Duodenal mucosa (tissue), 2 donors: ENCODE results near the gene PARM1.

ENCODE experiments used
- H3K27ac ChIP-seq: one replicate; pipeline ENCODE4 v1.7.0; 2013; ENCODE audit warnings: low read depth, low read length
- H3K27me3 ChIP-seq, 2 donors: one replicate each; pipeline ENCODE4 v1.7.0; 2013; ENCODE audit warnings: low read length in 2 of 2, control low read depth in 1 of 2; ENCODE audit not compliant: insufficient read depth in 2 of 2, control insufficient read depth in 1 of 2
- H3K36me3 ChIP-seq, 2 donors: one replicate each; pipeline ENCODE4 v1.7.0; 2013; ENCODE audit warnings: low read length in 2 of 2, control low read depth in 1 of 2; ENCODE audit not compliant: insufficient read depth in 2 of 2, control insufficient read depth in 1 of 2
- H3K4me1 ChIP-seq, 2 donors: one replicate each; pipeline ENCODE4 v1.7.0; 2013; ENCODE audit warnings: low read length in 2 of 2, control low read depth in 1 of 2; ENCODE audit not compliant: insufficient read depth in 2 of 2, control insufficient read depth in 1 of 2
- H3K4me3 ChIP-seq, 2 donors: one replicate each; pipeline ENCODE4 v1.7.0; 2013; ENCODE audit warnings: low read length in 2 of 2, low read depth in 1 of 2
- H3K9ac ChIP-seq, 2 donors: one replicate each; pipeline ENCODE4 v1.7.0; 2013; ENCODE audit warnings: low read length in 2 of 2, low read depth in 1 of 2
- H3K9me3 ChIP-seq, 2 donors: one replicate each; pipeline ENCODE4 v1.7.0; 2013; ENCODE audit warnings: low read length in 2 of 2, control low read depth in 1 of 2; ENCODE audit not compliant: control insufficient read depth in 1 of 2

PARM1 gene

GRCh38 chr4:75001871-75002270, 69.0 kb downstream of the PARM1 start:
- H3K36me3 ChIP-seq = no peaks in the 10 kb centered on the region
- H3K9me3 ChIP-seq = no peaks in the 10 kb centered on the region
- no peak overlapping the region for H3K27ac ChIP-seq
- H3K4me1 ChIP-seq = no peaks in the 10 kb centered on the region
- H3K4me3 ChIP-seq = no peak overlapping the region
- no peak overlapping the region for H3K9ac ChIP-seq
- no peaks in the 10 kb centered on the region for H3K27me3 ChIP-seq

GRCh38 chr4:75002381-75002780, 69.5 kb downstream of the PARM1 start:
- peaks cover 0 to under 1% of the 10 kb centered on the region in 2 donors for H3K9me3 ChIP-seq
- no peaks in the 10 kb centered on the region for H3K4me1 ChIP-seq
- H3K36me3 ChIP-seq = no peaks in the 10 kb centered on the region
- H3K27ac ChIP-seq = no peak overlapping the region
- H3K4me3 ChIP-seq = no peak overlapping the region
- H3K9ac ChIP-seq = no peak overlapping the region
- no peaks in the 10 kb centered on the region for H3K27me3 ChIP-seq

GRCh38 chr4:75003979-75004378, 71.1 kb downstream of the PARM1 start:
- H3K27ac ChIP-seq = no peak overlapping the region
- no peaks in the 10 kb centered on the region for H3K4me1 ChIP-seq
- peaks cover 0 to 2% of the 10 kb centered on the region in 2 donors for H3K9me3 ChIP-seq
- no peak overlapping the region for H3K4me3 ChIP-seq
- no peak overlapping the region for H3K9ac ChIP-seq
- no peaks in the 10 kb centered on the region for H3K36me3 ChIP-seq
- no peaks in the 10 kb centered on the region for H3K27me3 ChIP-seq

GRCh38 chr4:75004755-75005668, 72.1 kb downstream of the PARM1 start:
- no peaks in the 10 kb centered on the region for H3K27me3 ChIP-seq
- H3K4me1 ChIP-seq = no peaks in the 10 kb centered on the region
- no peak overlapping the region for H3K9ac ChIP-seq
- H3K36me3 ChIP-seq = no peaks in the 10 kb centered on the region
- H3K27ac ChIP-seq = no peak overlapping the region
- no peak overlapping the region for H3K4me3 ChIP-seq
- H3K9me3 ChIP-seq = peaks cover 0 to 2% of the 10 kb centered on the region in 2 donors

- H3K9me3 ChIP-seq = peaks cover 0 to 2% of the 10 kb centered on the region in 2 donors
- no peak overlapping the region for H3K4me3 ChIP-seq
- H3K9ac ChIP-seq = no peak overlapping the region
- H3K27ac ChIP-seq = no peak overlapping the region
- H3K27me3 ChIP-seq = no peaks in the 10 kb centered on the region
- no peaks in the 10 kb centered on the region for H3K4me1 ChIP-seq
- no peaks in the 10 kb centered on the region for H3K36me3 ChIP-seq
These were observed 72.8 kb downstream of the PARM1 start for GRCh38 chr4:75005727-75006126.

DNA sequence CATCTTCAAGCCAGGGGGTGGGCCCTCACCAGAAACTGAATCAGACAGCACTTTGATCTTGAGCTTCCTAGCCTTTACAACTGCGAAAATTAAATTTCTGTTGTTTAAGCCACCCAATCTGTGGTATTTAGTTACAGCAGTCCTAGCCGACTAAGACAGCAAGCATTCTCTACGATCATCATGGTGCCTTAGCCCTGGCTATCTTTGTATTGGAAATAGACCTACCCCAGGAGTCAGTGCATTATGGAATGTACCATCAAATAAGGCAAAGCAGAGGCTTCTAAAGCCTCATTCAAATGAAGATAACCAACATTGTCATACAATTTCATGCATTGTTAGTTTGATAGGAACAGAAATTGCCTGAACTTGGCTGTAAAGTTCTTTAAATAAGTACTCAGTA, 75.0 kb downstream of the PARM1 start:
- no peaks in the 10 kb centered on the region for H3K27me3 ChIP-seq

DNA sequence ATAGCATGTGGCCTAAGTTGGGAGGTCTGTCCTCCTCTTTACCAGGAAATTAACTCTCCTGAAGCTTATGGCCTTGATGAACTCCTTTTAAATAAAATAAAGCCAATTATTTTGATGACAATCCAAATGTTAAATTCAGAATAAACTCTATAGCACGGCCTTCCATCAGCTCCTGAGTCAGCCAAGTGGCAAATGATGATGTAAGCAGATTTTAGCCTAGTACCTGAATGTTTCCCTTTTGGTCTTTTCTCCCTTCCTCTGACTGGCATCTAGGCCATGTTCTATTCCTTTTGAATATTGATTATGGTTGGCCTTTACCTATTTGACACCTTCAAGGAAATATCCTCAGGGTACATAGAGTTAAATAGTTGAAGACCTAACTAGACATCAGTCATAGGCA, 76.2 kb downstream of the PARM1 start:
- Histone ChIP-seq H3K4me1 (no peaks in the 10 kb centered on the region), H3K4me3 (no peak overlapping the region), H3K27me3 (no peaks in the 10 kb centered on the region), H3K9ac (no peak overlapping the region), H3K36me3 (no peaks in the 10 kb centered on the region), H3K27ac (no peak overlapping the region), H3K9me3 (peaks cover 0 to 2% of the 10 kb centered on the region in 2 donors)

More for the DNA sequence above, 75.0 kb downstream of the PARM1 start:
- no peaks in the 10 kb centered on the region for H3K36me3 ChIP-seq
- H3K27ac ChIP-seq = no peak overlapping the region
- H3K4me1 ChIP-seq = no peaks in the 10 kb centered on the region
- no peak overlapping the region for H3K4me3 ChIP-seq
- H3K9me3 ChIP-seq = peaks cover 0 to 2% of the 10 kb centered on the region in 2 donors
- no peak overlapping the region for H3K9ac ChIP-seq

- Histone ChIP-seq H3K27me3 (no peaks in the 10 kb centered on the region), H3K4me3 (no peak overlapping the region), H3K9ac (no peak overlapping the region), H3K27ac (no peak overlapping the region), H3K9me3 (peaks cover 0 to 2% of the 10 kb centered on the region in 2 donors), H3K36me3 (no peaks in the 10 kb centered on the region), H3K4me1 (no peaks in the 10 kb centered on the region)
These were observed 78.3 kb downstream of the PARM1 start for GRCh38 chr4:75011131-75011795.

- Histone ChIP-seq H3K9me3 (no peaks in the 10 kb centered on the region), H3K4me3 (no peak overlapping the region), H3K27ac (no peak overlapping the region), H3K4me1 (no peaks in the 10 kb centered on the region), H3K27me3 (no peaks in the 10 kb centered on the region), H3K9ac (no peak overlapping the region), H3K36me3 (no peaks in the 10 kb centered on the region)
These were observed 82.7 kb downstream of the PARM1 start for GRCh38 chr4:75015627-75016026.

DNA sequence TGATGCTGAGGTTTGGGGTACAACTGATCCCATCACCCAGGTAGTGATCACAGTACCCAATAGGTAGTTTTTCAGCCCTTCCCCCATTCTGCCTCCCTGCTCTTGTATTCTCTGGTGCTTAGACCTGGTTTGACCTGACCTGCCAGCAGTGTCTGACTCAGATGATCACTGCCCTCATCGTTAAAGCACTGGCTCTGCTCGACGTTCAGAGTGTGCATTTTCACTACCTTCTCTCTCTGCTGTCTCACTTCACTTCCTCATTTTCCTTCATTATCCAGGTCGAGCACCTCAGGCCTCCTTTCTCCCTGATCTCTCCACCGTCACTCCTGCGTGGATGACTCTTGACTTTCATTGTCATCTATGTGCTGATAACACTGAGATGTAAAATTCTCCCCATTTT, 83.6 kb downstream of the PARM1 start:
- Histone ChIP-seq H3K4me1 (no peaks in the 10 kb centered on the region), H3K9me3 (no peaks in the 10 kb centered on the region), H3K27ac (no peak overlapping the region), H3K4me3 (no peak overlapping the region), H3K36me3 (no peaks in the 10 kb centered on the region), H3K27me3 (no peaks in the 10 kb centered on the region), H3K9ac (no peak overlapping the region)
